GM08714 (cell line): ENCODE measurements around the gene SLC7A6OS.

ENCODE experiments used
- H3K4me3 ChIP-seq: fragments of 200-500 bp; sonication (Bioruptor generic); 2 replicates; pipeline ENCODE4 v1.5.1; 2014; ENCODE audit warnings: mild to moderate bottlenecking, low read length, inconsistent platforms
- ZNF274 ChIP-seq: IDR thresholded peaks from 2 replicates; pipeline ENCODE4 v1.6.1; 2012; ENCODE audit warnings: mild to moderate bottlenecking, low read depth, low read length

Gene SLC7A6OS

GRCh38 chr16:68252383-68252782, 58.4 kb downstream of the SLC7A6OS start:
- H3K4me3 ChIP-seq = no peak overlapping the region
- TF ChIP-seq ZNF274 = no peak

GRCh38 chr16:68251832-68252231, 58.9 kb downstream of the SLC7A6OS start:
- no peak overlapping the region for H3K4me3 ChIP-seq
- TF ChIP-seq ZNF274 = no peak

GRCh38 chr16:68250951-68251350, 59.8 kb downstream of the SLC7A6OS start:
- TF ChIP-seq ZNF274 = no peak
- H3K4me3 ChIP-seq = no peak overlapping the region

GRCh38 chr16:68249371-68249770, 61.4 kb downstream of the SLC7A6OS start:
- no peak for TF ChIP-seq ZNF274
- H3K4me3 ChIP-seq = no peak overlapping the region
